Right renal cortex interstitium (tissue), 3 donors: Measurements from ENCODE around the gene ABLIM2. TPM values are rescaled to one million over a fixed set of nuclear protein-coding genes. Genes with fewer than 3 reads are reported as not detected.
"Not testable (repeated sequence)": the region's sequence is repeated elsewhere in the genome, so short reads cannot be mapped to it uniquely, and the experiment has no call there.

Experiments used
- DNase-seq, 3 donors: peaks; one replicate each; pipeline ENCODE4 v3.0.0-alpha.2; 2013; ENCODE audit warnings: low read depth in 3 of 3, low spot score in 2 of 3
- polyA plus RNA-seq, 3 donors: library from polyadenylated mRNA; unstranded; fragments of 120-200 nt; gene quantifications; one replicate each; pipeline ENCODE4 v1.2.1, GENCODE V29; 2013; ENCODE audit not compliant: insufficient read length in 3 of 3

The ABLIM2 gene
- polyA plus RNA-seq, 3 donors, result 6.5 to 7.2 (median 6.9) TPM

DNA sequence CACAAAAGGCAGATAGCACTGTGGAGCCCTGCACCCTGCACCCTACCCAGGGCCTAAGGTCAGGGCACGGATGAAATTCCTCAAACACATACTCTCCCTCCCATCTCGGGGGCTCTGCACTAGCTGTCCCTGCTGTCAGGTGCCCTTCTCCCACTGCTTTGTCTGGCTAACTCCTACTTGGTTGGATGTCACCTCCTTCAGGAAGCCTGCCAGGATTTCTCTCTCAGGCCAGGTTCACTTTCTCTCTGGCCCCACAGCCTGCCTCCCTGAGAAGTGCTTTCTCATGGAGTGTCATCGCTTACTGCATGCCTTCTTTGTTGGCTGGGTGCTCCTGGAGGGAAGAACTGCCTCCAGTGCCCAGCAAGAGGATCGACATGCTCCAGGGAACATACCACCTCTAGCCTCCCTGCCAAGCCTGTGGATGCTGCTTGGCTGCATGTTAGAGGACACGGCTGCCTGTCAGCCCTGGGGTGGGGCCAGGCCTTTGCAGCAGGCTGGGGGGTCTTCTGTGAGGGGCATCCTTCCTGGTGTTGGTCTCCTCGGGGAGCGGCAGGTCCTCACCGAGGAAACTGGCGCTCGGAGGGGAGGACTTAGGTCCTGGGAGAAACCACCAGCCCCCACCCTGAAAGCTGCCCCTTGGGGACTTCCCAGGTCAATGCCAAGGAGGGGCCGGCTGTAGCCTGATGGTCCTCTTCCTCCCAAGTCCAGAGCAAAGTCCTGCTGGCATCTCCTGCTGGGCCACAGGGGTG lies 15.0 kb downstream of the ABLIM2 start:
- DNase-seq, result no peak

DNA sequence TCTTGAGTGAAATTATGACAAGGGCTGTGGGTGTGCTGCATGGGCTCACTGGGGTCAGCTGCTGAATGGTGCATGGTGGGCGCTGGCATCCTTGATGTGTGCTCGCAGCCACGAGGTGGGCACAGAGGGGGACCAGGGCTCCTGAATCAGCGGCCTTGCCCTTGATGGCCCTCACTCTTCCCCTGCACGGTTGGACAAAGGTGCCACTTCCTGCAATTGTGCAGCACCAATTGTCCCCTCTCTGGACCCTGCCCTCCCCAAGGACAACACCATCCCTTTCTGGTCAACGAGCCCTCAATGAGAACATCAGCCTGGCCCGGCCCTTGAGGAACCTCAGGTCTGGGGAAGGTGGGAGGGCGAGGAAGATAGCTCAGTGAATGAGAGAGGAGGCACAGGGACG lies 16.1 kb downstream of the ABLIM2 start:
- DNase-seq, result no peak

DNA sequence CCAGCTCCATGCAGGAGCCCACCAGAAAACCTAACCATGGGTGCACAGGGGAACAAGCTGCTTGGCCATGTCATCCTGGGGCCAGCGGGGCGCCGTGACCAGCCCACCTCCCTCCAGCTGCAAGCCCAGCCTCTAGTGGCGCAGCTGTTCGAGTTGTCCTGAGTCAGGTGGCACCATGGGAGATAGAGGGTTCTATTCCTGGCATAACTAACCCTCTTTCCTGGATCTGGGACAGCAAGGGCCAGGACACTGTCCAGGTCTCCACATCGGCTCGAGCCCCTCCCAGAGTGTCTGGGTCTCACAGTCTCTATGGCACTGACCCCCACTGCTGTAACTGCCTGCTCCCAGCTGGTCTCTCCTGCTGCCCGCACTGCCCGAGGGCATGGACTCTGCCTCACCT lies 16.7 kb downstream of the ABLIM2 start:
- no peak for DNase-seq

DNA sequence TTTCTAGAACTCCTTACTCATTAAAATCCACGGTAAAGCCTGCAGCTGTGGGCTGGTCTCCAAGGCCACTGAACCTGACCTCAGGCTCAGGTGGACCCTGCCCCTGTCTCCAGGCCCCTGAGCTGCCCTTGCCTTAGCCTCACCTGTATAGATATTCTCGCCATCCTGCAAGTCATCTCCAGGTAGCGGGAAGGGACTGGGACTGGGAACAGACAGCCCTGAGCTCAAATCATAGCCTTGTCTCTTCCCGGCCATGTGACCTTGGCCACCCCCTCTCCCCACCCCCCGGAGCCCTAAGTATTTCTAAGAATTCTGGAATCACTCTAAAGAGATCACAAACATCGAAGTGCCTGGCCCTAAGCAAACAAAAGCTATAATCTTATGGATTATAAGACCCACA lies 17.7 kb downstream of the ABLIM2 start:
- DNase-seq, result no peak

DNA sequence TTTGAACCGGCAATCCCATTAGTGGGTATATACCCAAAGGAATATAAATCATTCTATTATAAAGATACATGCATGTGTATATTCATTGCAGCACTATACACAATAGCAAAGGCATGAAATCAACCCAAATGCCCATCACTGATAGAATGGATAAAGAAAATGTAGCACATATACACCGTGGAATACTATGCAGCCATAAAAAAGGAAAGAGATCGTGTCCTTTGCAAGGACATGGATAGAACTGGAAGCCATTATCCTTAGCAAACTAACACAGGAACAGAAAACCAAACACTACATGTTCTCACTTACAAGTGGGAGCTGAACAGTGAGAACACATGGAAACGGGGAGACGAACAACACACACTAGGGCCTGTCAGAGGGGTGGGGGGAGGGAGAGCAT lies 18.9 kb downstream of the ABLIM2 start:
- not testable (repeated sequence) for DNase-seq

DNA sequence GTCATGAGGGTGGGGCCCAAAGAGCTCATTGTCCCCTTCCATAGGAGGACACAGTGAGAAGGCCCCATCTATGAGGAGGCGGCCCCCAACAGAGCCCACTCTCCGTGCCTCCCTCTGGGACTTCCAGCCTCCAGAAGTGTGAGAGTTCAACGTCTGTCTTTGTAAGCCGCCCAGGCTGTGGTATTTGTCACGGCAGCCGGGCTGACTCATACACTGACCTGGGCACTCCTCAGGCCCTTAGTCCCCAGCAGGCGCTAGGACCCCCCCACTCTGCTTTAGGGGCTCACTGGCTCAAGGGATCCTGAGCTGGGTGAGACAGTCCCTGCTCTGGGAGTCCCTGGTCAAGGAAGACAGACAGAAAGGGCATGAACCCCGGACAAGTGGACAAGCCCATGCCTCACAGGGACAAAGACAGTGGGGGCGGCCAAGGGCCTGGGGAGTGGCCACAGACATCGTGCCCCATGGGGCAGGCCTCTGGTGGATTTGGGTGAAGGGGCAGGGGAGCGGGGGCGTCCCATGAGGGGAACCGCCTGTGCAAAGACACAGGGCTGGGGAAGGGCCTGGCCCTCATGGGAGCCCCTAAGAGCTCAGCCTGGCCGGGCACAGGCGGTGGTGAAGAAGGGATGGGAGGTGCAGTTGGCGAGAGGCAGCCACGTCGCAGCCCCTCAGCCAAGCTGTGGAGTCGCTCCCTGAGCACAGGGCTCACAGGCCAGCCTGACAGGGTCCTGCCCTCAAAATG lies 21.5 kb downstream of the ABLIM2 start:
- no peak for DNase-seq

DNA sequence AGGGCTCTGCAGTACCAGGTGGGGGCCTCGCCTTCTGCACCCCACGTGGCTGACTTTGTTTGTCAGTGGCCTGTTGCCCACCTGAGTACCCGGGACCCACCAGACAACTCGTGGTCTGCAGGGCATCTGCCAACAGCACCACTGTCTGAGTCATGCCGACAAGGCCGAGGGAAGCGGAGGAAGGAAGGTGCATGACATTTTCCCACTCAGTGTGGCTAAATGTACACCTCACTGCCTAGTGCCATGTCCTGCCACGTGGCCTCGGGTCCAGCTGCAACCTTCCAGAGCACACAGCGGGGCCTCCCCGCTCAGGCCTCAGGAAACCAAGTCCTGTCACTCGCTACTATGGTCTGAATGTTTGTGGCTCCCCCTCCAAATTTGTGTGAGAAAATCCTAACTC lies 22.1 kb downstream of the ABLIM2 start:
- DNase-seq, result no peak

DNA sequence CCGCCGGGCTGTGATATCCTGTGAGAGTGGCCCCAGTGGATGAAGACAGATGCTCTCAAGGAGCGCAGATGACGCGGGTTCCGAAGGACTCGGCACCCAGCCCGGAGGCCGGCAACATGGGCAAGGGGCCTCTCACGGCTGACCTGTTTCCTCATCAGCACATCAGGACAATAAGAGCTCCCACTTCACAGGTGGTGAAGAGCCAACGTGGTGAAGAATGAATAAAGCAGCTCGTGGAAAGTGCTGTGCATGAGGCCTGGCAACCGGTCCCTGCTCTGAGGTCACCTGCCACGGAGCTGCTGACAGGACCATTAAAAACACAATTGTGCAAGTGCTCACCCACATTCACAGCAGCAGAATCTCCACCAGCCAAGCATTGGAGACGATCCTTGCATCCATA lies 22.9 kb downstream of the ABLIM2 start:
- no peak for DNase-seq

DNA sequence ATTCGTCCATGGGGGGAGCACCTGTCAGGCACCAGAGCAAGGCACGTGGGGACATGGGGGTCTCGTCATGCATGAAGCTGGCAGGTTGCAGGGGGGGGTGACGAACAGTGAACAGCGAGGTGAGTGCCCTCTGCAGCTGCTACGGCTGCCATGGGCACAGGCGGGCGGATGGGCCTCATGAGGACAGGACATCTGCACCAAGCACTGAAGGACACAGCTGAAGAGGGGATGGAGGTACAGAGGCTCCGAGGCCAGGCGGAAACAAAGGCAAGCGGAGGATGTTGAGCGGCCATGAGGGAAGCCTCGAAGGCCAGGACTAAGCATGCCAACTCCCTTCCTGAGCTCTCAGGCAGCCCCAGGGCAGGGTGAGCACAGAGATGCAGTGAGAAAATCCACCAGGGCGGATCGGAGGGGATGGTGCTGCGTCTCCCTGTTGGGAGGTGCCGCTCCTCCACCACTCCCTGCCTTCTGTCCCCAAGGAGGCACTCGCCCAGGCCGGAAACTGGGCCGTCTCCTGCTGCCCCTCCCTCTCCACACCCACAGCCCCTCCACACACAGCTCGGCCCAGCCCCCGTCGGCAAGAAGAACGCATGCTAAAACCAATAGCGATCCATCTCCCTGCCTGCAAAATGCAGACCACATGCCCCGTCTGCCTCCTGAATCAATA lies 24.6 kb downstream of the ABLIM2 start:
- no peak for DNase-seq

DNA sequence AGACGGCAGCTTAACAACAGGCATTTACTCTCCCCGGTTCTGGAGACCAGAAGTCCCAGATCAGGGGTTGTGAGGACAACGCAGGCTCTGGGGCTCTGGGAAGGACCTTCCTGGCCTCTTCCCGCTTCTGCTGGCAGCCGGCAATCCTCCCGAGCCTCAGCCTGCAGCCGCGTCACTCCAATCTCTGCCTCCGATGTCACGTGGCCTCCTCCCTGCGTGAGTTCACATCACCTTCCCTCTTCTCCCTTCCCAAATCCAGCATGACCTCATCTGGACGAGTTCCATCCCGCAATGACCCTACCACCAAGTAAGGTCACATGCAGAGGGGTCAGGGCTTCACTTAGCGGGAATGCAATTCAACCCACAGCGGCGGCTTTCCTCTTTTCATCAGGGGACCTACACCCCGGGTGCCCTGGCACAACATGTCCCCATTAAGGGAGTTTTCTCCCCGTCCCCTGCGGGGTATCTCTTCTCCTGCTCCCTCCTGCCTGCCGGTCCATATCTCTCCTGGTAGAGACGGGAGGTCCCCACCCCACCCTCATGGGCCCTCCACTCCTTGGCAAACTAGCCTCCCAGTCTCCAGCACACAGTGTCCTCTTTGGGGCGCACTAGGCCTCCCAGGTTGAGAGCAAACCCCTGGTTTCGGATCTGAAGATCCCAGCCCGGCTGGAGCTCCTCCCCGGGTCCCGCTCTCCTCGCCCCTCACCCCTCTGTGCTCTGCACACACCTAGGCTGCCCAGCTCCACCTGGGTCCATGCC lies 25.5 kb downstream of the ABLIM2 start:
- no peak for DNase-seq

DNA sequence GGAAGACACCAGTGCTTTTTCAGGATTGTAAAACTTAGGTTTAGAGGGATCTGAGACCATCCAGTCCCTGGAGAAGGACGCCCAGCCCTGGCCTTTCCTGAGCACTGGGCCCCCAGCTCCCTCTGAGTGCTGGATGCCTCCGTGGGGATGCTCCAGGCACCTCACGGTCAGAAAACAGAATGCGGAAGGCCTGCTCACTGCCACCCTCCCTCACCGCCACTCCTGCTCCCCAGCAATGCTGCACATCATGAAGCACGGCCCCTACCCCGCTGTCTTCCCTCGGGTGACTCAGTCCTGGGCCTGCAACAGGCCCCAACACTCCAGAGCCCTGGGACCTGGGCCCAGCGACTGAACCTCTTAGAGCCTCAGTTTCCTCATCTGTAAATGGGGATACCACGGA lies 26.2 kb downstream of the ABLIM2 start:
- DNase-seq, result no peak

DNA sequence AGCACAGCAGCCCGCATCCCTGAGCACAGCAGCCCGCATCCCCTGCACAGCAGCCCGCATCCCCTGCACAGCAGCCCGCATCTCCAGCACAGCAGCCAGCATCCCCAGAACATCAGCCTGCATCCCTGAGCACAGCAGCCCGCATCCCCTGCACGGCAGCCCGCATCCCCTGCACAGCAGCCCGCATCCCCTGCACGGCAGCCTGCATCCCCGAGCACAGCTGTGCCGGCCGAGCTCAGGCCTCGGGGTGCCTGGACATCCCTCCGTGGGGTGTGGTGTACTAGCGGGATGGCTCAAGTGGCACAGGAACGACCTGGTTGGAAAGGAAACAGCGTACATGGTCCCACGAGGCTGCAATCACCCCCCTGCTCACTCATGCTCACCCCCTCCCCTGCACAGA lies 26.8 kb downstream of the ABLIM2 start:
- DNase-seq, result no peak

DNA sequence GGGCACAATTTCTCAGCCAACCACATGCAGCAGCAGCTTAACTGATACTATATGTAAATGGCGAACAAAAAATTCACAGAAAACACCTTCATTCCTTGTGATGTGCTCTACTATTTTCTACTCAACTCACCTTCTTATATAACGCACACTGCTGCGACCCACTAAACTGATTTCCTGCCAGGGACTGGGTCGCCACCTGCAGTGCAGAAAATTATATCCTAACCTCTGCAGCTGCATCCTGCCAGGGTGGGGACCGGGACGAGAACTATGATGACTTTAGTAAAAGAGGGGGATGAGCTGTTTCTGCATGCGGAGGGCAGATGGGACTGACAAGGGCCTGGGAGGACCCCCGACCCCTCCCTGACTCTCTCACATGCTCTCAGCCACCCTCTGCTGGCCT lies 27.4 kb downstream of the ABLIM2 start:
- no peak for DNase-seq

DNA sequence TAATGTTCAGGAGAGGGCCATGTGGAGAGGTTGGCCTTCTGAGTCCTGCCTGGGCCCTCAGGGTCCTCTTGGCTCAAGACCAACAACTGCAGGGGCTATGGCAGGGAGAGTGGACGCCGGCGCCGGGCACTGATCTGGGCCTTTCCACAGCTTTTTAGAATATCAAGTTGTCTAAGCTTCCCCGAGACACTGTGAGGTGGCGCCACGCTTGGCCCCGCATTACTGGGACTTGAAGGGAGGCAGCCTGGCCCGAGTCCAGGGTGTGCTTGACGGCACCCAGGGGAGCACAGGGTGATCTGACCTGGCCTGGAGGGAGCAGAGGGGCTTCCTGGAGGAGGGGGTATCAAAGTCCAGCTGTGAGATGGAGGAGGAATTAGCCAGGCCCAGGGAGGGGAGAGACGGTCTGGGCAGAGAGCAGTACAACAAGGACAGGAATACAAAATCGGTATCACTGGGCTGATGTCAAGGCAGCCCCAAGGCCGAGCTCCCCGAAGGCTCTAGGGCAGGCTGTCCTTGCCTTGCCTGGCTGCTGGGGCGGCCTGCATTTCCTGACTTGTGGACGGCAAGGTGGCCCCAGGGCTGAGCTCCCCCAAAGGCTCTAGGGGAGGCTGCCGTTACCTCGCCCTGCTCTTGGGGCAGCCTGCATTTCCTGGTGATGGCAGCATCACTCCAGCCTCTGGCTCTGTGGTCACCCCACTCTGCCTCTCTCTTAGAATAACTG lies 28.1 kb downstream of the ABLIM2 start:
- DNase-seq, result no peak

DNA sequence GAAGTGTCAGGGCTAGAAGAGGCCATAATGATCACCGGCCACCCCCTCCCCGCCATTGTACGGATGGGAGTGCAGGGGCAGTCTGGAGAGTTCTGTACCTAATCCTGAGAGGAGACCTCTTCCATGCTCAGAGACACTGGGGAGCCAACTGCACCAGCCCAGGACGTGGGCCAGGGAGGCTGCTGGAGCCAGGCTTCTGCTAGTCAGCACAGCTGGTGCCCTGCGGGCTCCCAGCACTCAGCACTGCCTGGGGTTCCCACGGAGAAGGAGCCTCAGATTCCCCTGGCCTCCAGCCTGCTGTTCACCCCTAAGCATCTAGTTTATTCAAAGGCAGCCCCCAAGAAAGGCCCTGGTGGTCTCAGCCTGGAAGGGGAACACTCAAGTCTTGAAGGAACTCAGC lies 28.8 kb downstream of the ABLIM2 start:
- no peak for DNase-seq

DNA sequence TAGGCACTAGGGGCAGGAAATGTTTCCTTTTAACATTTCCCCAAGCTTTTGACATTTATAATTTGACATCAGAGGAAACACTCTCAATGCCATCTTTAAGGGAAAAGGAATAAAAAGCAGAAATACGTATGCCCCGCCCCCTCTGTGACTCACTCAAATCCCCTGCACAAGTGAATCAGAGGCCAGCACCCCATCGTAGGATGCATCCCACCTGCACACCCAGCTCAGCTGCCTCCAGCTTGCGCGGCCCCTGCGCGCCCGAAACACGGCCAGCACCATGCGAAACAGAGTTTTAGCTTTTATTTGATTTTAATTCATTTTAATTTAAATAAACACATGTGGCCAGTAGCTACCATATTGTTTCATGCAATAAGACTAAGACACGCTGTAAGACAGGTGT lies 29.5 kb downstream of the ABLIM2 start:
- no peak for DNase-seq

DNA sequence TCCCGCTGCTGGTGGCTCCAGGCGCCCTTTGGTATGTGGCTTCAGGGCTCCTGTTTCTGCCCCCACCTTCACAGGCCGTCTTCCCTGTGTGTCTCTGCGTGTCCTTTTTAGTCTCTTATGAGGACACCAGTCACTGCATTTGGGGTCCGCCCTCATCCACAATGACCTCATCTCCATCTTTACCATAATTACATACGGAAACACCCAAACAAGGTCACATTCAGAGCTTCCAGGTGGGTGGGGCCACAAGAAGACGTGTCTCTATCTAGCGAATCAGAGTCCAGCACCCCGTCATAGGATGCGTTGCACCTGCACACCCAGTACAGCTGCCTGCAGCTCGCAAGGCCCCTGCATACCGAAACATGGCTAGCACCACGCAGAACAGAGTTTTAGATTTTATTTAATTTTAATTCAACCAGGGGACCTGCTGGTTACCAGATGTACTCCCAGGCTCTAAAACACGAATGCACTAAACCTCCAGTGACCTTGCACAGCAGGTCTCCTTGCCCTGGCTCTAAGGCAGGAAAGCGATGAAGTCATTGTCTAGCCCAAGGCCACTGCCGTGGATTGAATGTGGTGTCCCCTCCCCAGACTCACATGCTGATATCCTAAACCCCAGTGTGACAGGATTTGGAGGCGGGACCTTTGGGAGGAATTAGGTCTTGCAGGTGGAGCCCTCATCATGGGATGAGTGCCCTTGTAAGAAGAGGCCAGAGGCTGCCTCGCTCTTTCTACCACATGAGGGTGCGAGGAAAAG lies 30.3 kb downstream of the ABLIM2 start:
- no peak for DNase-seq

DNA sequence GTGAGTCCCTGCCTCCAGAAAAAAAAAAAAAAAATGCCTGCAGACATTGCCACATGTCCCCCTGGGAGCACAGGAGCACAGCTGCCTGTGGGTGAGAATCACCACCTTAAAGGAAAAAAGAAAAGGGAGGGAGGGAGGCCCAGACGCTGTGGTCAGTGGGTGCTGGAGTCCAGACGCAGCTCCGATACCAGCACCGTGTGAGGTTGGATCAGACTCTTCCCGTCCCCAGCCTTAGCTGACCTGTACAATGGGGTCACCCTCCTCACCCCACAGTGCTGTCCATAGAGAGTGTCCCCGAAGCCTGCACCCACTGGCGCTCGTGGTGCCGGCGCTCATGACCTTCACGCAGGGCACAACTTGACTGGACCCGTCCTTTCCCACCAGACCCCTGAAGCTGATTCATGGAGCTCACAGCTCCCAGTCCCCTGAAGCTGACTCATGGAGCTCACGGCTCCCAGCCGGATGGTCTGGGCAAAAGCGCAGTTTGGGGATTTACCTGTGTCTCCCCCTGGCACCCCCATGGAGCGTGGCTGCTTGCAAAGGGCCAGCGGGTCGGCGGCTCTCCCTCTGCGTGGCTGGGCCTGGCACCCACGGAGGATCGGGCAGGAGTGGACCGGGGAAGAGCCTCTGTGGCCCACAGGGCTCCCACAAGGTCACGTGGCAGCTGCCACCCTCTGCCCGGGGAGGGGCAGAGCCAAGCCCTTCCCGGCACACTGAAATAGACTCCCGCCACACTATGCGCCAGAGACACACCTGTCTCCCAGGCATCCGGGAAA lies 31.4 kb downstream of the ABLIM2 start:
- DNase-seq, result no peak

DNA sequence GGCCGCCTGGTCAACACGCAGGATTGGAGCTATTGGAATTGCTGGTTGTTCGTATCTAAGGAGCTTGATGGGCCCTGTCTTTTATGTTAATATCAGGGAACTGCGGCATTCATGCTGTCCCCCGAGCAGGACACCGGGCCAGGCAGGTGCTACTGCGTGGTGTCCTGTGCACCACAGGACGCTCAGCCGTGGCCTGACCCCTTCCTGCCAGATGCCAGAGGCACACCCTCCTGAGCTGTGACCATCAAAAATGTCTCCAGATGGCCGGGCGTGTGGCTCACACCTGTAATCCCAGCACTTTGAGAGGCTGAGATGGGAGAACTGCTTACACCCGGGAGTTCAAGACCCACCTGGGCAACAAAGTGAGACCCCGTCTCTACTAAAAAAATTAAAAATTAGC lies 32.1 kb downstream of the ABLIM2 start:
- no peak for DNase-seq
